ENCODE data around the gene MAPK8IP1. TPM values are rescaled to one million over a fixed set of nuclear protein-coding genes. Genes with fewer than 3 reads are reported as not detected.

MAPK8IP1 gene
- total and polyA plus RNA-seq, 4 donors: 0.78 to 2.7 (median 1.4) TPM

DNA sequence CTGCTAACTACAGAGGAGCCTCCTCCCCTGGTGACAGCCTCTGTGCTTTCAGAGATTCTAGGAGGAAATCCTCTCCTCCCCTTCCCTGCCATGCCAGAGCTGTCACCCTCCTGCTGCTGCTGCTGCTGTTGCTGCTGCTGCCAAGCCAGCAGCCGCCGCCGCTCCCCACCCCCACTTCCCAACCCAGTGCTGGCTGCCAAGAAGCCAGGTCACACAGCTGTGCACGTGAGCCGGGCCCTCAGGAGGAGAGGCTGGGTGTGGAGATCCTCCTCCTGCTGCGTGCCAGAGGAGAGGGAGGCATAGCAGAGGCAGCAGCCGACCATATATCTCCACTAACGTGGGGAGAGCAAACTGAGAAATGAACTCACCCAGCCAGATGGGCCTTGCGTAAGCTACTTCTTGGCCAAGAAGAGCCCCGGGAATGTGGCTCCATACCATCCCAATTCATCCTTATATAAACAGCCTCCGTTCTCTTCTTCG is 25.8 kb upstream of the MAPK8IP1 start (continued):
- TF ChIP-seq HNF4G (IDR thresholded peaks at IDR 0.05) (no peak), YY1 (IDR thresholded peaks at IDR 0.05) (peak; percentile 74), HNF4A (conservative IDR thresholded peaks at IDR 0.05) (peak in 1 of 2 donors; percentile 72)
- TF ChIP-seq, protein P1, sequence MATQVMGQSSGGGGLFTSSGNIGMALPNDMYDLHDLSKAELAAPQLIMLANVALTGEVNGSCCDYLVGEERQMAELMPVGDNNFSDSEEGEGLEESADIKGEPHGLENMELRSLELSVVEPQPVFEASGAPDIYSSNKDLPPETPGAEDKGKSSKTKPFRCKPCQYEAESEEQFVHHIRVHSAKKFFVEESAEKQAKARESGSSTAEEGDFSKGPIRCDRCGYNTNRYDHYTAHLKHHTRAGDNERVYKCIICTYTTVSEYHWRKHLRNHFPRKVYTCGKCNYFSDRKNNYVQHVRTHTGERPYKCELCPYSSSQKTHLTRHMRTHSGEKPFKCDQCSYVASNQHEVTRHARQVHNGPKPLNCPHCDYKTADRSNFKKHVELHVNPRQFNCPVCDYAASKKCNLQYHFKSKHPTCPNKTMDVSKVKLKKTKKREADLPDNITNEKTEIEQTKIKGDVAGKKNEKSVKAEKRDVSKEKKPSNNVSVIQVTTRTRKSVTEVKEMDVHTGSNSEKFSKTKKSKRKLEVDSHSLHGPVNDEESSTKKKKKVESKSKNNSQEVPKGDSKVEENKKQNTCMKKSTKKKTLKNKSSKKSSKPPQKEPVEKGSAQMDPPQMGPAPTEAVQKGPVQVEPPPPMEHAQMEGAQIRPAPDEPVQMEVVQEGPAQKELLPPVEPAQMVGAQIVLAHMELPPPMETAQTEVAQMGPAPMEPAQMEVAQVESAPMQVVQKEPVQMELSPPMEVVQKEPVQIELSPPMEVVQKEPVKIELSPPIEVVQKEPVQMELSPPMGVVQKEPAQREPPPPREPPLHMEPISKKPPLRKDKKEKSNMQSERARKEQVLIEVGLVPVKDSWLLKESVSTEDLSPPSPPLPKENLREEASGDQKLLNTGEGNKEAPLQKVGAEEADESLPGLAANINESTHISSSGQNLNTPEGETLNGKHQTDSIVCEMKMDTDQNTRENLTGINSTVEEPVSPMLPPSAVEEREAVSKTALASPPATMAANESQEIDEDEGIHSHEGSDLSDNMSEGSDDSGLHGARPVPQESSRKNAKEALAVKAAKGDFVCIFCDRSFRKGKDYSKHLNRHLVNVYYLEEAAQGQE (IDR thresholded peaks at IDR 0.05): peak; percentile 77

DNA sequence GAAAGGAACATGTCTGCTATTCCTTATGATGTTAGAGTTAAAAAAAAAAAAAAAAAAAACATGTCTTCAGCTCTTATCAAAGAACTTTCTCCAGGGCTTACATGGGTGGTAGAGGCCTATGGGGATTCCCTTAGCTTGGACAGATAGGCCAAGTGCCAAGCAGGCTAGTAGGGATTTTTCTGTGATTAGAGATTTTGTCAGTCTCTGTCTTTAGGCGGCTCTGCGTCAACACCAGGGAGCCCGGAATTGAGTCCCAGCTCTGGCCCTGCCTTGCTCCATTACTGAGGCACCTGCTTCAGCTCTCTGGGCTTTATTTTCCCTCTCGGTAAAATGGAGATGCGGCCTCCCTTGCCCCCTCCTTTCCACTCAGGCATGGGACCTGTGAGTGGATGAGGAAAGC is 25.1 kb upstream of the MAPK8IP1 start:
- peaks cover 7 to 78% (median 60%) of the 10 kb centered on the region in 4 donors for H3K36me3 ChIP-seq (ENCODE audit: control insufficient read depth in 4 of 4, insufficient read depth in 3 of 4, low read depth in 1 of 4, low read length in 3 of 4)
- no peak overlapping the region for H3K4me3 ChIP-seq (ENCODE audit: low read depth in 1 of 3, low read length in 3 of 3)
- DNase-seq (ENCODE audit: low spot score): no peak
- no peaks in the 10 kb centered on the region for H3K27me3 ChIP-seq (ENCODE audit: control insufficient read depth in 4 of 4, insufficient read depth in 4 of 4, low read length in 3 of 4)
- TF ChIP-seq, protein P2, sequence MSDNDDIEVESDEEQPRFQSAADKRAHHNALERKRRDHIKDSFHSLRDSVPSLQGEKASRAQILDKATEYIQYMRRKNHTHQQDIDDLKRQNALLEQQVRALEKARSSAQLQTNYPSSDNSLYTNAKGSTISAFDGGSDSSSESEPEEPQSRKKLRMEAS (IDR thresholded peaks at IDR 0.05): no peak
- no peak for TF ChIP-seq GABPA (IDR thresholded peaks at IDR 0.05 in 1 of 2, conservative IDR thresholded peaks at IDR 0.05 in 1 of 2)
- TF ChIP-seq, protein P3, sequence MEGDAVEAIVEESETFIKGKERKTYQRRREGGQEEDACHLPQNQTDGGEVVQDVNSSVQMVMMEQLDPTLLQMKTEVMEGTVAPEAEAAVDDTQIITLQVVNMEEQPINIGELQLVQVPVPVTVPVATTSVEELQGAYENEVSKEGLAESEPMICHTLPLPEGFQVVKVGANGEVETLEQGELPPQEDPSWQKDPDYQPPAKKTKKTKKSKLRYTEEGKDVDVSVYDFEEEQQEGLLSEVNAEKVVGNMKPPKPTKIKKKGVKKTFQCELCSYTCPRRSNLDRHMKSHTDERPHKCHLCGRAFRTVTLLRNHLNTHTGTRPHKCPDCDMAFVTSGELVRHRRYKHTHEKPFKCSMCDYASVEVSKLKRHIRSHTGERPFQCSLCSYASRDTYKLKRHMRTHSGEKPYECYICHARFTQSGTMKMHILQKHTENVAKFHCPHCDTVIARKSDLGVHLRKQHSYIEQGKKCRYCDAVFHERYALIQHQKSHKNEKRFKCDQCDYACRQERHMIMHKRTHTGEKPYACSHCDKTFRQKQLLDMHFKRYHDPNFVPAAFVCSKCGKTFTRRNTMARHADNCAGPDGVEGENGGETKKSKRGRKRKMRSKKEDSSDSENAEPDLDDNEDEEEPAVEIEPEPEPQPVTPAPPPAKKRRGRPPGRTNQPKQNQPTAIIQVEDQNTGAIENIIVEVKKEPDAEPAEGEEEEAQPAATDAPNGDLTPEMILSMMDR (IDR thresholded peaks at IDR 0.05; ENCODE audit: low read depth, low read length, missing input control): no peak
- 86% methylated on average over 5 of the region's 5 CpGs for WGBS
- no peak overlapping the region for H3K9ac ChIP-seq (ENCODE audit: low read depth in 1 of 2, low read length in 2 of 2)
- no peaks in the 10 kb centered on the region for H3K9me3 ChIP-seq (ENCODE audit: control insufficient read depth in 4 of 4, low read length in 3 of 4)
- peaks cover 19 to 55% (median 50%) of the 10 kb centered on the region in 4 donors for H3K4me1 ChIP-seq (ENCODE audit: control insufficient read depth in 4 of 4, insufficient read depth in 4 of 4, low read length in 3 of 4)
- peak overlapping the region in 1 of 2 donors; percentile 42 for H3K27ac ChIP-seq (ENCODE audit: low read depth in 1 of 2, low read length in 2 of 2)

DNA sequence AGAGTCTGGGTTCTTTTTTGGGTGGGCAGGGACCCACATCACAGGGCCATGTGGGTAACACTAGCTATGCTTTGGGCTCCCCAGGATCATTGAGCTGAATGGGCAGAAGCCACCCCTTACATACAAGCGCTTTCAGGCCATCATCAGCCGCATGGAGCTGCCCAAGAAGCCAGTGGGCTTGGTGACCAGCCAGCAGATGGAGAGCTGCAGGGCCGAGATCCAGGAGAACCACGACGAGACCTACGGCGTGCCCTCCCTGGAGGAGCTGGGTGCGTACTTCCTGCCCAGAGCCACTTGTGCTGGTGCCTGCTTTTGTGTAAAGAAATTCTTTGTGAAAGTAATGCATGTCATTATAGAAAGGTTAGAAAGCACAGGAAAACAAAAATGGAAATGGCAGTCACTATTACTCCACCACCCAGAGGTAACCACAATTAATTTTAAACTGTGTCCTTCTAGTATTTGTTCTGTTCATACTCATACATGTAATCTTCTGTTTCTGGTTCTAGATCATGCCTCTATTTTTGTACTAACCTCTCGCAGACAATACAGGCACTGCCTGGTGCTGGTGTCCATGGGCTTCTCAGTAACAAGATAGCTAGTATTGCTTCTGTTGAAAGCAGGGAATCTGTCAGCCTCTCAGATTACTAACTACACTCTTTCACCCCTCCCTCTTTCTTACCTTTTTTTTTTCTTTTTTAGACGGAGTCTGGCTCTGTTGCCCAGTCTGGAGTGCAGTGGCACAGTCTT is 24.5 kb upstream of the MAPK8IP1 start:
- H3K36me3 ChIP-seq (ENCODE audit: control insufficient read depth in 4 of 4, insufficient read depth in 3 of 4, low read depth in 1 of 4, low read length in 3 of 4): peaks cover 7 to 78% (median 61%) of the 10 kb centered on the region in 4 donors
- no peak overlapping the region for H3K9ac ChIP-seq (ENCODE audit: low read depth in 1 of 2, low read length in 2 of 2)
- WGBS: 93% methylated on average over 10 of the region's 10 CpGs
- no peak for DNase-seq (ENCODE audit: low spot score)
- H3K4me3 ChIP-seq (ENCODE audit: low read depth in 1 of 3, low read length in 3 of 3): no peak overlapping the region
- TF ChIP-seq, protein P2 (IDR thresholded peaks at IDR 0.05): no peak
- no peak for TF ChIP-seq GABPA (IDR thresholded peaks at IDR 0.05 in 1 of 2, conservative IDR thresholded peaks at IDR 0.05 in 1 of 2)
- no peak for TF ChIP-seq SP1 (IDR thresholded peaks at IDR 0.05)
- TF ChIP-seq HNF4A (conservative IDR thresholded peaks at IDR 0.05): no peak
- TF ChIP-seq RAD21 (IDR thresholded peaks at IDR 0.05): no peak
- TF ChIP-seq TAF1 (conservative IDR thresholded peaks at IDR 0.05): no peak
- no peak for TF ChIP-seq NR2F2 (IDR thresholded peaks at IDR 0.05)
- TF ChIP-seq, protein P4, sequence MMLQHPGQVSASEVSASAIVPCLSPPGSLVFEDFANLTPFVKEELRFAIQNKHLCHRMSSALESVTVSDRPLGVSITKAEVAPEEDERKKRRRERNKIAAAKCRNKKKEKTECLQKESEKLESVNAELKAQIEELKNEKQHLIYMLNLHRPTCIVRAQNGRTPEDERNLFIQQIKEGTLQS (IDR thresholded peaks at IDR 0.05): no peak
- no peak for TF ChIP-seq FOXA1 (IDR thresholded peaks at IDR 0.05)
- TF ChIP-seq EGR1 (IDR thresholded peaks at IDR 0.05; ENCODE audit: low read depth in 2 of 2): no peak
- TF ChIP-seq, protein P3 (IDR thresholded peaks at IDR 0.05; ENCODE audit: low read depth, low read length, missing input control): no peak
- TF ChIP-seq JUND (IDR thresholded peaks at IDR 0.05): no peak
- H3K4me1 ChIP-seq (ENCODE audit: control insufficient read depth in 4 of 4, insufficient read depth in 4 of 4, low read length in 3 of 4): peaks cover 19 to 49% (median 44%) of the 10 kb centered on the region in 4 donors
- no peaks in the 10 kb centered on the region for H3K9me3 ChIP-seq (ENCODE audit: control insufficient read depth in 4 of 4, low read length in 3 of 4)
- no peak overlapping the region for H3K27ac ChIP-seq (ENCODE audit: low read depth in 1 of 2, low read length in 2 of 2)
- no peaks in the 10 kb centered on the region for H3K27me3 ChIP-seq (ENCODE audit: control insufficient read depth in 4 of 4, insufficient read depth in 4 of 4, low read length in 3 of 4)
